LoVo (cell line): ENCODE results near the gene GNMT.
"Not testable (repeated sequence)": the region's sequence is repeated elsewhere in the genome, so short reads cannot be mapped to it uniquely, and the experiment has no call there.

Experiments used
- DNase-seq: peaks from one replicate; pipeline ENCODE4 v3.0.0-alpha.2; 2016; ENCODE audit warnings: low spot score

The GNMT gene

DNA sequence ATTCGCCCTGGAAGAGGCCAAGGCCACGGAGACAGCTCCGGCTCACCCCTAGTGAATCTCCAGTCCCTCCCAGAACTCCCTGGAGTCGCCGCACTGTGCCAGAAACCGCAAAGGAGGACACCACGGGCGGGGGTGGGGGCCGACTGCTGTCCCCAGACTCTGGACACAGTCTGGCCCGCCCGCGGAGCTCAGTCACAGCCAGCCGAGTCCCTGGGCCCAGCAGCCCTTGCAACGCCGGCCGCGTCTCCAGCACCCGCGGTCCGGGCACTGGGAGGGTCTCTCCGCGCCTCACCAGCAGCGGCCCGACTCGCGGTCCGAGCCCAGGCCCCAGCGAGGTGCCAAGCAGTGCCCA, 17.9 kb downstream of the GNMT start:
- DNase-seq = no peak

DNA sequence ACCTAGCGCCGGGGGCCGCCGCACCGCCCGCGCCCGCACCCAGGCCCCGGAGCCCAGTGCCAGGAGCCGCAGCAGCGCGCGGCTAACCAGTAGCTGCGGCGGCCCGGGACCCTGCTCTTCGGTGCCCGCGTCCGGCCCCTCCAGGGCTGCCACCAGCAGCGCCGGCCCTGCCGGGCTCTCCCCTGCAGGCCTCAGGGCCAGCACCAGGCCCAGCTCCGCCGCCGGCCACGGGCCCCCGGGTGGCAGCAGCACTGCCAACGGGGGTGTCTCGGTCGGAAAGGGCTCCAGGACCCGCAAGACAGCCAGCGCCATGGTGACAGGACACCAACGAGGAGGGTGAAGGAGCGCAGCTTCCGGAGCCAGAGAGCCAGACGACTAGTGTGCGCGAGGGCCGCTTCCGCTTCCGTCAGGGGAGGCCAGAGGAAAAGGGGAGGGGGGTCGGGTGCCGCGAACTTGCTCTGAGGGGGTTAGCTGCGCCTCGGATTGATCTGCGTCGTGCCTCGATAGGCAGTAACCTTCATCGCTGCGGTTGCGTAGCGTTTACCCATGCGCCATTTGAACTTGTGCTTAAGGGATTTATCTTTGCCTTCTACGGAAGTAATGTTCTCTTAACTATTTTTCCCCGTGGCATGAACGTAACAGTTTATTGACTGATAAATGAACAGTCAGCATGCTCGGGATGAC, 18.4 kb downstream of the GNMT start, which contains the start of gene PEX6:
TSS of gene PEX6 (minus strand) at position 343 of the 684 bp plus-strand sequence. CDS start at position 312, 31 bp downstream.
- peak; percentile 58 for DNase-seq

DNA sequence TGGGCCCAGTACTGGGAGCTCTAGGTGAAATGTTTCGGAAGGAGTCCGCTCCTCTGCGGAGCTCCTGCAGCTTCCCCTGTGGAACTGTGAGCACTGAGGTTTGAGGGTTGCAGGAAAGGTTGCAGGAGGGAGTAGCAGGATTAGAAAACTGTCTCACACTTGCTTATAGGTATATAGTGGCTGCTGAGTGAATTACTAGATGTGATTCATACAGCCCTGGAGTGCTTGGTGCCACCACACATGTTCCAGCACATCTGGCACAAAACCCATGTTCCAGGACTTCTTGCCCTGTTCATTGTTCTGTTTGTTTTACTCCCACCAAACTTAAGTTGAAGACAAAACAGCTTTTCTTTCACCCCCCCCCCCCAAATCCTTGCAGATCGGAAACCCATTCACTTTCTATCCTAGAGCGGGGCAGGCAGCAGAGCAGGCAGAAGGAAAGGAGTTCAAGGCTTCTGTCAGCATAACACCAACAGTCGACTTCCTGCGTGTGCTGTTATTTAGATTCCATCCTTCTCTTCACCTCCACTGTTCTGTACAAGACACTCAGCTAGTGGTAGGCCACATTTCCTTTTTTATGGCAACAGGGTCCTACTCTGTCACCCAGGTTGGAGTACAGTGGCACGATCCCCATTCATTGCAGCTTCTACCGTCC, 19.1 kb downstream of the GNMT start:
- no peak for DNase-seq

DNA sequence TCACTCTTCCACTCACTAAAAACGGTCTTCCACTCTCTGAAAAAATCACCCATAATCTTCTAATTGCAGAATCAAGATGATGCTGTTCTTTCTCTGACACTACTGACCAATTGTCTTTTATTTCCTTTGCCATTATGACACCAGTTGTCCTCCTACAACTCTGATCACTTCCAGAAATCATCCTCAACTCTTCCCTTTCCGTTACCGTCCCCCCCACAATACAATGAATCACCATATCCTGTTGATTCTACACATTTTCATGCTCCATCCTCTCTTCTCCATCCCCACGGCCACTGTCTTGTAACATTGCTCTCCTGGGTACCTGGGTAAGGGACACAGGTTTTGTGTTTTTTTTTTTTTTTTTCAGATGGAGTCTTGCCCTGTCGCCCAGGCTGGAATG, 21.3 kb downstream of the GNMT start:
- DNase-seq = no peak

DNA sequence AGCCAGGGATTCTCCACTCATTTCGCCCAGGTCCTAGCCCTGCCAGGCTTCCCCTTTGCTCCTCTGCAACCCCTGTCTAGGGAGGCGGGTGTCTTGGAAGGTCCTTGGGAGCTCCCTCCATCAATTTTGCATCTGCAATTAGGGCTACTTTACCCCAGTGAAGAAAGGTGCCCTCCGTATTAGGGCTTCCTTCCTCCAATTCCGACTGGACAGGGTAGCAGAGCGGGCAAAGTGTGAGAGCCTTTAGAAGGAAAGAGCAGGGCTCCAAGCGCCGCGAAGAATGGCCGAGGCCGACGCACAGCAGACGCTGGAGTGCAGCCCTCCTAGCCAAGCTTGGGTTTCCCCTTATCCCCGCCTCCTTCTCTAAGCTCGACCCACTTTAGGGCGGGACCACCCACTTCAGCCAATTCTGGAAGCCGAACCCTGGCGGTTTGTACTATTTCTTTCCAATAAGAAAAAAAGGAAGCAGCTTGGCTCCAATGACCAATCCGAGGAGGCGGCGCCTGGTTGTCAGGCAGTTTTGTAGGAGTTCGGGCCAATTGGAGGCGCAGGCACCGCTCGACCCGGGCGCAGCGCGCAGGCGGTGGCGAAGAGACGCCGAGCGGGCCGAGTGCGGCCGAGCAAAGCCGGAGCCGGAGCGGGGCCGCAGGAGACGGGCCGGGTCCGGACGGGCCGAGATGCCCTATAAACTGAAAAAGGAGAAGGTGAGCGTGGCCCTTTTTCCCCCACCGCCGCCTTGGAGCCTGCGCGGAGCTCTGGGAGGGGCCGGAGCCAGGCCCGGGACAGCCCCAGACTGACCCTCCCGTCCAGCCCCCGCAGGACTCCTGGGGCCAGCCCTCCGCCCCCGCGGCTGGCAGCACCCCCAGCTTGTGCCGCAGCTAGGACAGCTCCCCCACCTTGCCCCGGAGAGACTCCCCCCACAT, 23.7 kb downstream of the GNMT start, which contains the start of gene PPP2R5D:
TSS of gene PPP2R5D (plus strand) at position 570 of the 923 bp plus-strand sequence. CDS start at position 678, 108 bp downstream.
- peak; percentile 99 for DNase-seq

DNA sequence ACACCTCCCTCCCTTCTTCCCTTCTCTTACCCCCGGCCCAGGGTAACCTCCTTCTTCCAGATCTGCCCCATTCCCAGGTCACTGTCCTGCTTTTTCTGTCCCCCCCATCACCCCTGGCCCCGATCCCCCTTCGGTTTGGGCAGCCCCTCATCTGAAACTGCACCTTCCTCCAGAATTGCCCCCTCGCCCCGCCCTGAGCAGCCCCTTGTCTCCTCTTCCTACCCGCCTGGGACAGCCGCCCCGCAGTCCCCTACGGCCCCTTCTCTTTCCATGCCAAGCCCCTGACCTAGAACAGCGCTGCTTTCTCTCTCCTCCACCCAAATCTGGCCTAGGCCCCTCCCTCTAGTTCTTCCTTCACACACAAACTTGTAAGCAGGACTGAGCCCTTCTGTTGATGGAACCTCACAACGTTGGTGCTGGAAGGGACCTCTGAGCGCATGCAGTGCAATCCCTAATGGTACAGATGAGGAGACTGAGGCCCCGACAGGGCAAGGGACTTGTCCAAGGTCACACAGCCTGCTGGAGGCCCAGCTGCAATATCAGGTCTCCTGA, 24.4 kb downstream of the GNMT start:
- no peak for DNase-seq

DNA sequence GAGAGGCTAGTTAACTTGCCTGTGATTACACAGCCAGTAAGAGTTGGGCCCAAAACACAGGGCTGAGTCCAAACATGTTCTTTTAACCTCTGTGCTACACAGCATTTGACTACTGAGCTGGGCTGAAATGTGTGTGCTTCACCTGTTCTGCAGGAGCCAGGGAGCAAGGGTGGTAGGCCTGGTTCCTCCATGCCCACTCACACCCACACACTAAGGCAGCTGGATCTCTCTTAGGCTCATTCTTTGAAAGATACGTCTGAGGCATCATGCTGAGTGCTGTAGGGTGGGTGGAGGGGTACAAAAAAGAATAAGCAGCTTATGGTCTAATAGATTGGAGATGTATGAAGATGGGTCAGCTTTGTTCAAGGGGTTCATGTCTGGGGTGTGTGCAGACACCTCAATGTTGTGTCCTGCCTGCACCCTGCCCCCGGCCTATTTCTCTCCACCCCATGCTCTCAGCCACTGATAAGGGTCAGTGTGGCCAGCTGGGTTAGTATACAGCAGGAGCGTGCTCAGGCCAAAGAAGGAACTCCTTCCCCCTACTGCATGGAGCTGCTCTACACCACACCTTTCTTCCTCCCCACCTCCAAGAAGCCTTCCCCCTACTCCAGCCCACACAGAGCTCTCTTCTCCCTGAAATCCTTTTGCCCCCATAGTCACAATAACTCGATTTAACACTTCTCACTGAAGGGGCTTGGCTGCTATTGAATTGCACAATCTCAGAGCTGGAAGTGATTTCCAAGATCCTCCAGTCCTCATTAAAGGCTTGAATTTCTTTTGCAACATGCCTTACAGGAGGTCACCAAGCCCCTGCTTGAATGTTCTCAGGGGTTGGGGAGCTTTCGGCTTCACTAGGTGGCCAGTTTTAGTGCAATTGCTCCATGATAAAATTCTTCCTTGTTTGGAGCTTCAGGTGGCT, 27.2 kb downstream of the GNMT start:
- DNase-seq = no peak

DNA sequence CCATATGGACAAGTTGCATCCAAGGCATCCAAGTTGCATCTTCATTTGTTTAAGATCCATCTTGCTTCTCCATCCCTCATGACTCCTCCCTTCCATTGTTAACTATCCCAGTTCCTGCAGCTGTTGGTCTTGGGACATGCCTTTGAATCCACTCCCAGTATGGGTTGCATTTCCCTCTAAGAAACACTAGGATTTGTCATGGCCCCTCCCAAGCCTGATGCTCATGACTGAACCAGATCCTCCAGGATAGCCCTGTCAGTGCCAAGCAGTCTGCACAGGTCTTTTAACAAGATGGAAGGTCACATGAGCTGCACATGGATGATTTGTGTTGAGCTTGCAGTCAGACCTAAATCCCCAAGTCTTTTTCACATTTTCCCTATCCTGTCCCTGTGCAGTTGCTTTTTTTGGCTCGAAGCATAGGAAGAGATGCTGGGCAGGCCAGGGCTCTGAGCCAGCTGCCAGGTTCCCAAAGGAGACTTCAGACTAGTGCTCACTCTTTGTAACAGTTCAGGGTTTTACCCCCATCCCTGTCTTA, 28.0 kb downstream of the GNMT start:
- DNase-seq = no peak

DNA sequence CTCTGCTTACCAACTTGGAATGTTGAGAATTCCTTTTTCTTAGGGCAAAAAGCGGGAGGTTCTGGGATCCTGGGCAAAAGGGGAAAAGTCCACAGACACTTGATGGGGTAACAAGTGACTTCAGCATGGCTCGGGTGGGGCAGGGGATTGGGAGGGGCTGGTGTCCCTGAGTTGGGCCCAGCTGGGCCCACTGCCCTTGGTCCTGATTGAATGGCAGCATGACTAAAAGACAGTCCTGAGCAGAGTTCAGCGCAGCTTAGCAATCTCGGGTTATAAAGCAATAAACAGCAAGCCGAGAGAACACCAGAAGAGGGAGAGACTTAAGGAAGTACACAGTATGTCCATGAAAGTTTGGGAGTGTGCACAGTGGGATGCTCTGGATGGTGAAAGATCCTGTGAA, 29.4 kb downstream of the GNMT start:
- DNase-seq = no peak

DNA sequence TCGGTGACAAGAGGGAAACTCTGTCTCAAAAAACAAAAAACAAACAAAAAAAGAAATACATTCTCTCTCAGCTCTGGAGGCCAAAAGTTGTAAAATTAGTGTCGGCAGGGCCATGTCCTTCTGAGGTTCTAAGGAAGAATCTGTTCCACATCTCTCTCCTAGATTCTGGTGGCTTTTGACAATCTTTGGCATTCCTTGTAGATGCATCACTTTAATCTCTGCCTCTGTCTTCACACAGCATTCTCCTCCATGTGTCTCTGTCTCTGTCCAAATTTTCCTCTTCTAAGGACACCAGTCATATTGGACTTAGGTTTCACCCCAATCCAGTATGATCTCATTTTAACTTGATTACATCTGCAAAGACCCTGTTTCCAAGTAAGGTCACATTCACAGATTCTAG, 32.9 kb downstream of the GNMT start:
- no peak for DNase-seq

DNA sequence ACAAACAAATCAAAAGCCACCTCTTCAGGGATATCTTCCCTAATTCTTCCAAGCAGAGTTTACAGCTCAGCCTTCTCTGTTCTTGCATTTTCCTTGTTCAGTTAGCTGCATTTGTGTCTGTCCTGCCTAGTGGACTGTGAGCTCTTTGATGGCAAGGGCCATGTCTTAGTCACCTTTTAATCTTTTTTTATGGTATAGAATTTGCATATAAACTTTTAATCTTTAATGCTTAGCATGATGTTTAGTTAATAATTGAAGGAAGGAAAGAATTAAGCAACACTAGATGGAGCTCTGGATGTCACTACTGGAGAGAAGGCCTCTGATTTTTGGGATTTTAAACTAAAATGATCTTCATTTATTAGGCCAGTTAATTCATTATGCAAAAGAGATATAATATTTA, 36.0 kb downstream of the GNMT start:
- DNase-seq = peak; percentile 26

DNA sequence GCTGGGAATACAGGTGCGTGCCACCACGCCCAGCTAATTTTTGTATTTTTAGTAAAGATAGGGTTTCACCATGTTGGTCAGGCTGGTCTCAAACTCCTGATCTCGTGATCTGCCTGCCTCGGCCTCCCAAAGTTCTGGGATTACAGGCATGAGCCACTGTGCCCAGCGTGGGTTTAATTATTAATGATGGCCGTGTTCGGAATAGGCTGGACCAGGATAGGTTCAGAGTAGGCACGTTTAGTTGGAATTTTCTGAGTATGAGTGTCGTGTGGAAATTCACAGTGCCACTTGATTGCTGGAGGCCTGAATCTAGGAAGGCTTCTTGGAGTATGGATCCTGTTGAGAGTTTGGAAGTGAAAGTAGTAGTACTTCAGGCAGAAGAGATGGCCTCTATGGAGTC, 37.7 kb downstream of the GNMT start:
- not testable (repeated sequence) for DNase-seq

DNA sequence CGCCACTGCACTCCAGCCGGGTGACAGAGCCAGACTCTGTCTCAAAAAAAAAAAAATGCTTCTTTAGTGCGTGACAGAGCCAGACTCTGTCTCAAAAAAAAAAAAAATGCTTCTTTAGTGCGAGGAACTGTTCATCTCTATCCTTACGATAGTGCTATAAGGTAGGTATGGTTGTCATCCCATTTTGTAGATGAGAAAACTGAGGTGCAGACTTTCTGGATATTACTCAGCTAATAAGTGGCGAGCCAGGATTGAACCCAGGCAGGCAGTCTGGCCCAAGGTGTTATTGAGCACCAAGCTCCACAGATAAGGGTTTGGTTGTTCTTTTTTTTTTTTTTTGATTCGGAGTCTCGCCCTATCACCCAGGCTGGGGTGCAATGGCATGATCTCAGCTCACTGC, 41.3 kb downstream of the GNMT start:
- DNase-seq = no peak

DNA sequence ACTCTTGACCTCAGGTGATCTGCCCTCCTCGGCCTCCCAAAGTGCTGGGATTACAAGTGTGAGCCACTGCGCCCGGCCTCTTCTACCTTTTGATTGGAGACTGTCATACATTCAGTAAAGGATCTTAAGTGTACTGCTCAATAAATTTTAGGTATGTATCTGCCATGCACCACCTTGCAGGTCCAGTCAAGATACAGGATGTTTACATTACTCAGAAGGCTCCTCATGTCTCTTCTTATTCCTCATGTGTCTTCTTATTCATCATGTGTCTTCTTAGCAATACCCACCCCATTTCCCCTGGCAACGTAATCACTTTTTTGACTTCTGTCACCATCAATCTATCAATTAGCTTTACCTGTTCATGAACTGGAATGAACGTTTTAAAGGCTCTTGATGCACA, 45.3 kb downstream of the GNMT start:
- no peak for DNase-seq

DNA sequence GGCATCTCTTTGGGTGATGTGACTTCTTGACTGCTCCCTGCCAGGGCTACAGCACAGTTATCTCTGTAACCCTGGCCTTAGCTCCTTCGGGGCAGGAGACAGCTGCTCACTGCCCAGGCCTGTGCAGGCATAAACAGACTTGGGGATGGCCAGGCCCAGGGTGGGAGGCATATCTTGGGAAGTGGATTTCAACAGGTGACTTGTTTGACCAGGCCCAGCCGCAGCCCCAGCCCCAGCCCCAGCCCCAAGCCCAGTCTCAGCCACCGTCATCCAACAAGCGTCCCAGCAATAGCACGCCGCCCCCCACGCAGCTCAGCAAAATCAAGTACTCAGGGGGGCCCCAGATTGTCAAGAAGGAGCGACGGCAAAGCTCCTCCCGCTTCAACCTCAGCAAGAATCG, 45.7 kb downstream of the GNMT start:
- DNase-seq = no peak

DNA sequence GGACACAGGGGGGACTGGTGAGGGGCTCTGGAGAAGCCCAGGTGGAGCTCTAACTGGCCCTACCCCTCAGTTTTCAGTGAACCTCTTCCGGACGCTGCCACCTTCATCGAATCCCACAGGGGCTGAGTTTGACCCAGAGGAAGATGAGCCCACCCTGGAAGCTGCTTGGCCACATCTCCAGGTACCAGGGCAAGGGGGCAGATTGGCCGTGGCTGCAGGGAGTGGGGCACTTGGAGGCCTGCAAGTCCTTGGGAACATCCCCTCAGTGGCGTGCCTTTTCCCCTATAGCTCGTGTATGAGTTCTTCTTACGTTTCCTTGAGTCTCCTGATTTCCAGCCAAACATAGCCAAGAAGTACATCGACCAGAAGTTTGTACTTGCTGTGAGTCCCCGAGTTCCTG, 46.6 kb downstream of the GNMT start:
- no peak for DNase-seq

DNA sequence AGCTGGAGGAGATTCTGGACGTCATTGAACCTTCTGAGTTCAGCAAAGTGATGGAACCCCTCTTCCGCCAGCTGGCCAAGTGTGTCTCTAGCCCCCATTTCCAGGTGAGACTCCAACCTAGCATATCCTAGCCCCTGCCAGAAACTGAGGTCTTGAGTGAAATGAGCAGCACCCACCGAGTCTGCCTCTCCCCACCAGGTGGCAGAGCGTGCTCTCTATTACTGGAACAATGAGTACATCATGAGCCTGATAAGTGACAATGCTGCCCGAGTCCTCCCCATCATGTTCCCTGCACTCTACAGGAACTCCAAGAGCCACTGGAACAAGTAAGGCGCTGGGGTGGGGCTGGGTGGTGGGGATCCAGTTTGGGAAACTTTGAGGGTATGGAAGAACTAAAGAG, 48.6 kb downstream of the GNMT start:
- no peak for DNase-seq

DNA sequence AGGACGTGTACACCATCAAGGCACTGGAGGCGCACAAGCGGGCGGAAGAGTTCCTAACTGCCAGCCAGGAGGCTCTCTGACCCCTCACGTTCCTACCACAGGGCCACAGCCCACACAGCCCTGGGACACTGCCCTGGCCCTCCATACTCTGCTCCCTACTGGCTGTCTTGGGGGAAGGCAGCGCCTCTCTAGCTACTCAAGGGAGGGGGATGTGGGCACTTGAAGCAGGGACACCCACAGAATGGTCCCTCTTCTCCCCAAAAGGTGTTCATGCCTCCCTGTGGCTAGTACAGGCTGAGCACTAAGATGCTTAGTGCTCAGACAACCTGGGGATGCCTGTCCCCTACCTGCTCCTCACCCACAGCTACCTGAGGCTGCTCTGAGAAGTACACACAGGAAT, 50.7 kb downstream of the GNMT start:
- no peak for DNase-seq

DNA sequence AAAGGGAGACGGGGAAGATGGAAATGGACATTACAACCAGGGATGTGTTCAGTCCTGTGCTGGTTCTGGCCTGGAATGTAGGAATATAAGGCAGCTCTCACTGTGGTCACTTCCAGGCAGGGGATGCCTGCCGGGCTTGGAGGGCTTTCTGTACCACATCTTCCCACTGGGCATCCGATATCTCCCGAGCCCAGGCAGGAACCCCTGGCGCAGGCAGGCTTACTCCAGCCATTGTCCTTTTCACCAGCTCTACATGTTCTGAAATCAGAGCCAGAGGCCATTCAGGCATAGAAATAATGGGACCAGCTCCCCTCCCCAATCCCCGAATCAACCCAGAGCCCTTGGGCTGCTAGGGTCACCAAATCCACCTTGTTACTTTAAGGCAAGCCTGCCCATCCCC, 51.8 kb downstream of the GNMT start:
- DNase-seq = no peak

DNA sequence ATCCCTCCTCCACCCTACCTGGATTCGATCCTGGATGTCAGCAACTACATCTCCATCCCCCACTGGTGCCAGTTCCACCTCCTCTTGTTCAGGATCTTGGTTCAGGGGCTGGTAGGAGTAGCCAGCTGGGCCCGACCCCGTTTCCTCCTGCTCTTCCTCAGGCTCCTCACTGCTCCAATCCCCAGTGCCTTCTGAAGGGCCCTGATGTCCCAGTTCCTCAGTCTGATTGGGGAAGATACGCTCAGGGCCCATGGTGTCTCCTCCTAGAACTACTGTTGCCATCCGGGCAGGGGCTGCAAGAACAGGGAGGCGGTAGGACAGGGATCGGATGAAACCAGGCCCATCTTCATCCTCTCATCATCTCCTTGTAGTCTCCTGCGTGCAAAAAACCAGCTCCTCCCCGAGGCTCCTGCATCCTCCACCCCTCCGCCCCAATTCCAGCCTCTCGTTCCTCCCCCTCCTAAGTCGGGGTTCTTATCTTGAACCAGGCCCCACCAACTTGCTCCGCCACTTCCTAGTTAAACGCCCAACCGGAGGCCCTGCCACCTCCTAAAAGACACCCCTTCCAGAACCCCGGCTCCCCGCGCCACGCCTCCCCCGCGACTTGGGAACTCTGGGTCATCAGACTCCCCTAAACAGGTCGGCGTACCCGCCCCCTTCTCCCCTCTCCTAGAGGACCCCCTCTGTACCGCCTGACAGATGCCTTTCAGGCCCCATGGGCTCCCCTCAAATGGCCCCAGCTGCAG, 52.7 kb downstream of the GNMT start:
- no peak for DNase-seq
